Astrocyte of the spinal cord (primary cell): ENCODE results near the gene TLE6.

Source experiments
- DNase-seq: peaks from one replicate; pipeline ENCODE4 v3.0.0; 2011; ENCODE audit warnings: low read depth, low spot score
- H3K4me3 ChIP-seq: 2 replicates; pipeline ENCODE4 v1.5.1; 2011; ENCODE audit warnings: low read depth, mild to moderate bottlenecking, low read length, moderate library complexity
- in situ Hi-C: cut with HindIII; loops from 2 replicates; pipeline ENCODE4 v1.10.0; 2017; ENCODE audit warnings: low sequenced_read_pairs
- TF ChIP-seq, protein P1 (sequence below): IDR thresholded peaks from 2 replicates; pipeline ENCODE4 v1.5.1; 2012; ENCODE audit warnings: low read depth, mild to moderate bottlenecking, low read length, inconsistent platforms

TLE6 gene

DNA sequence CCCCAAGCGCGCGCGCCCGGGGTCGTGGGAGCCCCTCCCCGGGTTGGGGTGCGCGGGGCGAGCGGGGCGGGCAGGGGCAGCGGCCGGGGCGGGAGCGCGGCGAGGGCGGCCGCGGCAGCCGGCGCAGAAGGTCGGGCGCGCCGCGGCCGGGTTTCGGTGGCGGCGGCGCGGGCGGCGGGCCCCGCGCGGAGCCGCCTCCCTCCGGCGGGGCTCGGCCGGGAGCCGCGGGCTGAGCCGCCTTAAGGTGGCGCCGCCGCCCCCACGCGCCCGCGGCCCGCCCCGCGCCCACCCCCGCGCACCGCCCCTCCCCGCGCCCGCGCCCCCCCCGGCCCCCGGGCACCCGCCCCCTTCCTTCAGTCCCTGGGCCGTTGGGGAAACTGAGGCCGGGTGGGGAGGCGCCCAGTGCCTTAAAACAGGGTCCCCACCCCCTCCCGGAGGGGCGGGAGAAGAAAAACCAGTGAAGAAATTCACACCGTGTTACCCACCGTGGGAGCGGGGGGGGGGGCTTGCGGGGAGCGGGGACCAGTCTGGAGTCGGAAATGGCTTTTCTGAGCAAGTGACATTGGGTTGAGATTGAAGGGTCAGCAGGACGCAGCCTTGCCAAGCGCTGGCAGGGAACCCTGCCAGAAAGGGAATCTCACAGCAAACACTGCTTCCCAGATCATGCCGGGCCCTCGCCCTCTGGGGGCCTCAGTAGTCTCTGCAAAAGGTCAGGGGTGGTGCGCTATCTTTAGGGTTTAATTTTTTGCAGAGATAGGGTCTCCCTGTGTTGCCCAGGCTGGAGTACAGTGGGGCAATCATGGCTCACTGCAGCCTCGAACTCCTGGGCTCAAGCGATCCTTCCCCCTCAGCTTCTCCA lies 51.9 kb downstream of the TLE6 start, which contains the start of gene TLE2:
TLE2 (minus strand) TSS at position 216 of the 859 bp plus-strand sequence. CDS start 376 bp downstream, outside the sequence.
- TF ChIP-seq, protein P1, sequence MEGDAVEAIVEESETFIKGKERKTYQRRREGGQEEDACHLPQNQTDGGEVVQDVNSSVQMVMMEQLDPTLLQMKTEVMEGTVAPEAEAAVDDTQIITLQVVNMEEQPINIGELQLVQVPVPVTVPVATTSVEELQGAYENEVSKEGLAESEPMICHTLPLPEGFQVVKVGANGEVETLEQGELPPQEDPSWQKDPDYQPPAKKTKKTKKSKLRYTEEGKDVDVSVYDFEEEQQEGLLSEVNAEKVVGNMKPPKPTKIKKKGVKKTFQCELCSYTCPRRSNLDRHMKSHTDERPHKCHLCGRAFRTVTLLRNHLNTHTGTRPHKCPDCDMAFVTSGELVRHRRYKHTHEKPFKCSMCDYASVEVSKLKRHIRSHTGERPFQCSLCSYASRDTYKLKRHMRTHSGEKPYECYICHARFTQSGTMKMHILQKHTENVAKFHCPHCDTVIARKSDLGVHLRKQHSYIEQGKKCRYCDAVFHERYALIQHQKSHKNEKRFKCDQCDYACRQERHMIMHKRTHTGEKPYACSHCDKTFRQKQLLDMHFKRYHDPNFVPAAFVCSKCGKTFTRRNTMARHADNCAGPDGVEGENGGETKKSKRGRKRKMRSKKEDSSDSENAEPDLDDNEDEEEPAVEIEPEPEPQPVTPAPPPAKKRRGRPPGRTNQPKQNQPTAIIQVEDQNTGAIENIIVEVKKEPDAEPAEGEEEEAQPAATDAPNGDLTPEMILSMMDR = no peak
- no peak for DNase-seq
- peak within 1 kb of the TSS; percentile 36 for H3K4me3 ChIP-seq
- in situ Hi-C loops = no loop called here

DNA sequence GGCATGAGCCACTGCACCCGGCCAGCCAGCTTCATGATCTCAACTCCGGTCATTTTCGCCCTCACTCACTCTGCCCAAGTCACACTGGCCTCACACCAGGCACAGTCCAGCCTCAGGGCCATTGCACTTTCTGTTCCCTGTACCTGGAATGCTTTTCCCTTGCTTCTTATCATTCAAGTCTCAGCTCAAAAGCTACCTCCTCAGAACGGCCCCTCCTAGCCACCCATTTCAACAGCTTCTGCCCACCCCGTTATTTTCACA lies 54.2 kb downstream of the TLE6 start:
- in situ Hi-C loops = no loop called here
- H3K4me3 ChIP-seq = no peak overlapping the region
- TF ChIP-seq, protein P1 = no peak
- DNase-seq = no peak

DNA sequence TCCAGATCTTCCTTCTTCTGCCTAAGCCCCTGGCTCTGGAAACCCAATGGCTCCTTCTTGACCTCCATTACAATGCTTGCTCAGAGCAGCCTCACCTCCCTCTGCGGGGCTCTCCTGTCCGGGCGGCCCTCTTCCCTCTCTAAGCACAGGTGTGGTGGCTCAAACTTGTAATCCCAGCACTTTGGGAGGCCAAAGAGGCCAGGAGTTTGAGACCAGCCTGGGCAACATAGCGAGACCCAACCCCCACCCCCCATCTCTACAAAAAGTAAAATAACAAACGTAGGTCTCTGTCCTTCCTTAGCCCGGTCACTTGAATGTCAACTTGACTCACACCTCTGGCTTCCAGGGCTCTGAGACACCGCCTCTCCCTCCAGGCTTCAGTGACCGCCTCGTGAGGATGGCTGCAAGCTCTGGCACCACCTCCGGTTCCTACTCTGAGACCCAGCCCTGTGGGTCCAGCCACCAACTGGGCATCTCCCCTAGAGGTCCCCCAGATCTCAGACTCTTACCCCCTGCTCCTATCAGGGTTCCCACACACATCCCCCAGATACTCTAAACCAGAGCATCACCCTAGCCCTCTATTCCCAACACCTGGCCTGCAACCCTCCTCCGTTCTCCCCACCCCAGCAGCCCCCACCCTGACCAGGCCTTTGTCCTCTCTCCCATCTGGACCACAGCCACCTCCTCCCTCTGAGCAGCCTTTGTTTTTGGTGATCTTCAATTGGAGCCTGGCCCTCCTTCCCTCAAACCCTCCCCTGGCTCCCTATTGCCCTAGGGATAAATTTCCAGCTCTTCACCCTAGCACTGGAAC lies 56.4 kb downstream of the TLE6 start:
- TF ChIP-seq, protein P1 = no peak
- DNase-seq = no peak
- H3K4me3 ChIP-seq = no peak overlapping the region
- in situ Hi-C loops = no loop called here

DNA sequence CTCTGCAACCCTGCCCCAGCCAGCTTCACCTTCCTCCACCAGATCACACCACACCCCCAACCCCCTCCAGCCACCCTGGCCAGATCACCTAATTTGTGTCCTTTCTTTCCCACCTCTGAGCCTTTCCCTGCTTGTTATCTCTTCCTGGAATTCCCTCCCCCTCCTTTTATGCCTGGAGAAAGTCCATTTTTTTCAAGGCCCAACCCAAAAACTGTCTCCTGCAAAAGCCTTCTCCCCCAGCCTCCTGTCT lies 57.0 kb downstream of the TLE6 start:
- in situ Hi-C loops = no loop called here
- H3K4me3 ChIP-seq = no peak overlapping the region
- TF ChIP-seq, protein P1 = no peak
- no peak for DNase-seq

DNA sequence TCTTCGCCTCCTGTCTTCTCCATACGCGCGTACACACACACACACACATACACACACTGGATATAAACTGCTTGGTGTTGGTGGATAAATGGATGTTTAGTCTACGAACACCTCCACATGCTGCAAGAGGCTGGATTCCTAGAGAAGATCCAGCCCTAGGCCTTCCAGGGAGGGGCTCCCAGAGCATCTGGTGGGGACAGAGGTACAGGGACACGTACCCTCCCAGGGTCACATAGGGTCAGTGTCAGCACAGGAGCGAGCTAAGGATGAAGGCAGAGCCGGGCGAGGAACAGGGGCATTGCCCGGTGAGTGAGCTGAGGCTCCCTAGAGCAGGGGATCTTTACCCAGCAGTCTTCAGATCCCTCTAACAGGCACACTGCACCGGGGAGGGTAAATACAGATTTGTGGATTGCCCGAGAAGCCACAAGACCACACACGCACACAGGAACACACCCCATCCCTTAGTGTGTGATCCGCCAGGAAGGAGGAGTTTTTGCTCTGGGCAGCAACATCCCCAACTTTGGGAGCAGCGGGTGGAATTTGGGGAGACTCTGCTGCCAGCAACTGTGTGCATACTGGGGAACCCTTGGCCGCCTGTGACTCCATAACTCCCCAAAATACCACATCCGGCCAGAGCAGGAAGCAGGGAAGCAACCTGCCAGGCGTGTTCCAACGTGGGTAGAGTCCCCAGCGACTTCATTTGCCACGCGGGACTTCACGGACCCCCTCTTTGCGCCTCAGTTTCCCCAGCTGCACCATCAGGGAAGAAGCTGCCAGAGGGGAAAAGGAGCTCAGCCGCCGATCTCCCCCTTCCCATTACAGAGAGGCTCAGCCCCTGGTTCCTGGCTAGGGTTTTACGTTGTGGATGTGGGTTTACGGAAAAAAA lies 57.5 kb downstream of the TLE6 start:
- in situ Hi-C loops = no loop called here
- DNase-seq = peak; percentile 45
- TF ChIP-seq, protein P1 = no peak
- H3K4me3 ChIP-seq = peak overlapping the region; percentile 56

DNA sequence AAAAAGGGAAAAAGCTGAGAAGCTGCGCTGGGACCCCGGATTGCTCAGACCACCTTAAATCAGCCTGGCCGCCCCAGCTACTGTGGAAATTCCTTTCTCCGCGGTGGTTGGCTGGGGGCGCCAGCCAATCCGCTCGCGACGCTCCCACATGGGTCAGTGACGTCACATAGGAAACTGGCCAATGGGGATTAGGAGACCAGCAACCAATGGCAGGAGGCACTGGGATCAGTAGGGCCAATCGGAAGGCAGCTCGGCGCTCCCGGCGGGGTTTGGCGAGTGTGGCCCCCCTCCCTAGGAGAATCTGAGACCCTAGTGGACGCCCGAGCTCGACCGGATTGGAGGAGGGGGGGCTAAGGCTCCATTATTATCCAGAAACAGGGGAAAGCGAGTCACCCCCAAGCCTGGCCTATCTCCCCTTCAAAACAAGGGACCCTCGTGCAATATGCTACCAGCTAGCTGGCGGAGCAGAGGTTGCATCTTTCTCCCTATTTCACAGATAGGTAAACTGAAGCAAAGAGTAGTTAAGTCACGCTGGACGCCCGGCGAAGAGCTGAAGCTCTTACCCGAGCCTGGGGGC lies 58.3 kb downstream of the TLE6 start:
- peak overlapping the region; percentile 56 for H3K4me3 ChIP-seq
- in situ Hi-C loops = no loop called here
- TF ChIP-seq, protein P1 = no peak
- peak; percentile 99 for DNase-seq
